ENCODE results near the gene ACTL9.
"Not testable (repeated sequence)": the region's sequence is repeated elsewhere in the genome, so short reads cannot be mapped to it uniquely, and the experiment has no call there.

ACTL9 gene

GRCh38 chr19:8698433-8699063, at the start of gene ACTL9:
ACTL9 (minus strand) TSS chr19:8698795; CDS start chr19:8698701, 94 bp downstream.
- no peak for DNase-seq

GRCh38 chr19:8739291-8740065, 40.9 kb upstream of the ACTL9 start:
- DNase-seq = not testable (repeated sequence)

GRCh38 chr19:8738377-8738776, 39.8 kb upstream of the ACTL9 start:
- no peak for DNase-seq

- DNase-seq = no peak
Measured at GRCh38 chr19:8731428-8732169, 33.0 kb upstream of the ACTL9 start.

- no peak for DNase-seq
Measured at GRCh38 chr19:8724276-8724675, 25.7 kb upstream of the ACTL9 start.

GRCh38 chr19:8722032-8722431, 23.4 kb upstream of the ACTL9 start:
- DNase-seq = no peak

GRCh38 chr19:8721334-8721733, 22.7 kb upstream of the ACTL9 start, which contains the start of gene OR2Z1:
OR2Z1 (plus strand) TSS chr19:8721634; CDS start chr19:8731029, 9,395 bp downstream.
- no peak for DNase-seq

GRCh38 chr19:8710337-8710736, 11.7 kb upstream of the ACTL9 start:
- not testable (repeated sequence) for DNase-seq

- no peak for DNase-seq
Measured at GRCh38 chr19:8705742-8706141, 7.1 kb upstream of the ACTL9 start.

GRCh38 chr19:8705304-8705703, 6.7 kb upstream of the ACTL9 start:
- not testable (repeated sequence) for DNase-seq

GRCh38 chr19:8703223-8703622, 4.6 kb upstream of the ACTL9 start:
- no peak for DNase-seq

- DNase-seq = no peak
Measured at GRCh38 chr19:8702350-8702749, 3.8 kb upstream of the ACTL9 start.

- DNase-seq = no peak
Measured at GRCh38 chr19:8700956-8701355, 2.4 kb upstream of the ACTL9 start.

GRCh38 chr19:8699908-8700307, 1.3 kb upstream of the ACTL9 start:
- DNase-seq = no peak

- DNase-seq = no peak
Measured at GRCh38 chr19:8697671-8698432, 743 bp downstream of the ACTL9 start.

- DNase-seq = no peak
Measured at GRCh38 chr19:8696993-8697392, 1.6 kb downstream of the ACTL9 start.

- no peak for DNase-seq
Measured at GRCh38 chr19:8695911-8696310, 2.7 kb downstream of the ACTL9 start.

GRCh38 chr19:8695501-8695900, 3.1 kb downstream of the ACTL9 start:
- no peak for DNase-seq

- no peak for DNase-seq
Measured at GRCh38 chr19:8690753-8691539, 7.6 kb downstream of the ACTL9 start.

- no peak for DNase-seq
Measured at GRCh38 chr19:8688930-8689329, 9.7 kb downstream of the ACTL9 start.

- no peak for DNase-seq
Measured at GRCh38 chr19:8686549-8686948, 12.0 kb downstream of the ACTL9 start.
